Gastrocnemius medialis (tissue), 4 donors: ENCODE results near the gene ITPR1.

Experiments
- POLR2A ChIP-seq, 2 donors: fragments of 450-650 bp; IDR thresholded peaks; one replicate each; pipeline ENCODE4 v1.6.1; 2017; ENCODE audit warnings: antibody characterized with exemption in 2 of 2, mild to moderate bottlenecking in 2 of 2, moderate library complexity in 2 of 2
- TF ChIP-seq, protein P1 (sequence below), 5 experiments: fragments of 450-650 bp in 3 of 5; fragments of 200-600 bp in 2 of 5; sonication (generic) in 2 of 5; IDR thresholded peaks in 4 of 5; conservative IDR thresholded peaks in 1 of 5; 1 replicate in 4 of 5; 2 replicates in 1 of 5; pipeline ENCODE4 v1.5.1; 2016 to 2019; ENCODE audit warnings: antibody characterized with exemption in 5 of 5, mild to moderate bottlenecking in 3 of 5, moderate library complexity in 3 of 5

GRCh38 chr3:4471907-4472306 is 21.2 kb upstream of the ITPR1 start:
- TF ChIP-seq, protein P1, sequence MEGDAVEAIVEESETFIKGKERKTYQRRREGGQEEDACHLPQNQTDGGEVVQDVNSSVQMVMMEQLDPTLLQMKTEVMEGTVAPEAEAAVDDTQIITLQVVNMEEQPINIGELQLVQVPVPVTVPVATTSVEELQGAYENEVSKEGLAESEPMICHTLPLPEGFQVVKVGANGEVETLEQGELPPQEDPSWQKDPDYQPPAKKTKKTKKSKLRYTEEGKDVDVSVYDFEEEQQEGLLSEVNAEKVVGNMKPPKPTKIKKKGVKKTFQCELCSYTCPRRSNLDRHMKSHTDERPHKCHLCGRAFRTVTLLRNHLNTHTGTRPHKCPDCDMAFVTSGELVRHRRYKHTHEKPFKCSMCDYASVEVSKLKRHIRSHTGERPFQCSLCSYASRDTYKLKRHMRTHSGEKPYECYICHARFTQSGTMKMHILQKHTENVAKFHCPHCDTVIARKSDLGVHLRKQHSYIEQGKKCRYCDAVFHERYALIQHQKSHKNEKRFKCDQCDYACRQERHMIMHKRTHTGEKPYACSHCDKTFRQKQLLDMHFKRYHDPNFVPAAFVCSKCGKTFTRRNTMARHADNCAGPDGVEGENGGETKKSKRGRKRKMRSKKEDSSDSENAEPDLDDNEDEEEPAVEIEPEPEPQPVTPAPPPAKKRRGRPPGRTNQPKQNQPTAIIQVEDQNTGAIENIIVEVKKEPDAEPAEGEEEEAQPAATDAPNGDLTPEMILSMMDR (IDR thresholded peaks at IDR 0.05 in 4 of 5, conservative IDR thresholded peaks at IDR 0.05 in 1 of 5): no peak
- no peak for TF ChIP-seq POLR2A (IDR thresholded peaks at IDR 0.05)
